ENCODE data around the gene ITGB8.

The ITGB8 gene

GRCh38 chr7:20435305-20435704 lies 104.6 kb downstream of the ITGB8 start:
- no peak for DNase-seq

GRCh38 chr7:20438248-20438647 lies 107.5 kb downstream of the ITGB8 start:
- no peak for DNase-seq

GRCh38 chr7:20438694-20439376 lies 108.1 kb downstream of the ITGB8 start:
- no peak for DNase-seq

GRCh38 chr7:20439416-20440185 lies 108.9 kb downstream of the ITGB8 start:
- no peak for DNase-seq

- no peak for DNase-seq
These were observed 109.9 kb downstream of the ITGB8 start for GRCh38 chr7:20440472-20441105.

- no peak for DNase-seq
These were observed 110.6 kb downstream of the ITGB8 start for GRCh38 chr7:20441346-20441745.

- no peak for DNase-seq
These were observed 111.3 kb downstream of the ITGB8 start for GRCh38 chr7:20441991-20442441.

GRCh38 chr7:20442951-20443350 lies 112.3 kb downstream of the ITGB8 start:
- no peak for DNase-seq

GRCh38 chr7:20444030-20444800 lies 113.5 kb downstream of the ITGB8 start:
- DNase-seq: no peak

- DNase-seq: no peak
These were observed 116.4 kb downstream of the ITGB8 start for GRCh38 chr7:20447021-20447650.

GRCh38 chr7:20449176-20449575 lies 118.5 kb downstream of the ITGB8 start:
- DNase-seq: no peak

GRCh38 chr7:20450536-20450935 lies 119.8 kb downstream of the ITGB8 start:
- no peak for DNase-seq

- no peak for DNase-seq
These were observed 123.5 kb downstream of the ITGB8 start for GRCh38 chr7:20454202-20454601.

GRCh38 chr7:20456701-20457100 lies 126.0 kb downstream of the ITGB8 start:
- no peak for DNase-seq

GRCh38 chr7:20458521-20458920 lies 127.8 kb downstream of the ITGB8 start:
- DNase-seq: no peak

- DNase-seq: no peak
These were observed 128.7 kb downstream of the ITGB8 start for GRCh38 chr7:20459419-20459818.

GRCh38 chr7:20464891-20465290 lies 134.2 kb downstream of the ITGB8 start:
- no peak for DNase-seq
